OCI-LY3 (cell line): ENCODE measurements around the gene TRIM69.

ENCODE experiments used
- CTCF ChIP-seq: fragments of 200-600, 300-600 bp; sonication (generic); IDR thresholded peaks from 2 replicates; pipeline ENCODE4 v1.5.1; 2014; ENCODE audit warnings: antibody characterized with exemption, low read length, low read depth
- EZH2phosphoT487 ChIP-seq: fragments of 200-600 bp; shearing (Covaris generic); IDR thresholded peaks from 2 replicates; pipeline ENCODE4 v1.6.1; 2018; ENCODE audit warnings: antibody characterized with exemption, mixed run types, low read depth

GRCh38 chr15:44801797-44802196 is 65.5 kb downstream of the TRIM69 start:
- TF ChIP-seq CTCF (no peak), EZH2phosphoT487 (no peak)
